IMR-90 (cell line): ENCODE results near the gene NPSR1. TPM values are rescaled to one million over a fixed set of nuclear protein-coding genes. Genes with fewer than 3 reads are reported as not detected.
"Not testable (repeated sequence)": the region's sequence is repeated elsewhere in the genome, so short reads cannot be mapped to it uniquely, and the experiment has no call there.

Experiments
- ATAC-seq: fragments of 200-7000 bp; cut with Tn5 transposase; 2 replicates; pipeline ENCODE4 v1.9.1; 2020; ENCODE audit warnings: low read depth, mild to moderate bottlenecking, moderate library complexity
- BruUV-seq: library from RNA; stranded (reverse); fragments of 400-500 nt; replicated peaks from 2 replicates; lab custom pipeline; 2021; lab: Mats Ljungman, UMichigan
- CTCF ChIA-PET: fragments of 300-600 bp; formaldehyde crosslinking; extraction: SDS; loops from one replicate; lab custom pipeline; 2021; ENCODE audit warnings: antibody characterized with exemption; lab: Yijun Ruan, JAX
- POLR2A ChIA-PET: fragments of 300-600 bp; sonication (Branson Sonifier 250); formaldehyde crosslinking; loops from one replicate; lab custom pipeline; 2022; ENCODE audit warnings: antibody characterized with exemption; ENCODE audit not compliant: unreplicated experiment; lab: Charles Lee
- DNase-seq: peaks from one replicate; pipeline ENCODE4 v3.0.0; 2013
- H2AFZ ChIP-seq: replicated peaks from 2 replicates; pipeline ENCODE3; 2013; ENCODE audit warnings: low read length, mild to moderate bottlenecking; ENCODE audit not compliant: poor library complexity
- H2AK5ac ChIP-seq: 2 replicates; pipeline ENCODE4 v1.6.1; 2013; ENCODE audit warnings: low read depth, low read length, inconsistent platforms
- H2AK9ac ChIP-seq: replicated peaks from 2 replicates; pipeline ENCODE3; 2013; ENCODE audit warnings: mild to moderate bottlenecking, low read depth, low read length, moderate library complexity; ENCODE audit not compliant: poor library complexity
- H2BK120ac ChIP-seq: 2 replicates; pipeline ENCODE4 v1.6.1; 2013; ENCODE audit warnings: low read depth, low read length, inconsistent platforms
- H2BK15ac ChIP-seq: 3 replicates; pipeline ENCODE4 v1.6.1; 2013; ENCODE audit warnings: low read depth, low read length, inconsistent platforms
- H2BK20ac ChIP-seq: 2 replicates; pipeline ENCODE4 v1.6.1; 2013; ENCODE audit warnings: low read depth, mild to moderate bottlenecking, inconsistent platforms, low read length, moderate library complexity
- H2BK5ac ChIP-seq: 2 replicates; pipeline ENCODE4 v1.6.1; 2013; ENCODE audit warnings: mild to moderate bottlenecking, low read depth, low read length, inconsistent platforms; ENCODE audit not compliant: poor library complexity, severe bottlenecking
- H3K14ac ChIP-seq: replicated peaks from 2 replicates; pipeline ENCODE4 v1.6.1; 2013; ENCODE audit warnings: low read depth, low read length, inconsistent platforms
- H3K18ac ChIP-seq: 2 replicates; pipeline ENCODE4 v1.6.1; 2013; ENCODE audit warnings: low read depth, low read length, control low read depth
- H3K23ac ChIP-seq: 2 replicates; pipeline ENCODE4 v1.6.1; 2013; ENCODE audit warnings: low read depth, low read length, inconsistent platforms
- H3K27ac ChIP-seq: 2 replicates; pipeline ENCODE4 v1.5.1; 2013; ENCODE audit warnings: mild to moderate bottlenecking, control low read depth, low read length; ENCODE audit not compliant: insufficient read depth
- H3K27me3 ChIP-seq: 2 replicates; pipeline ENCODE4 v1.6.1; 2013; ENCODE audit warnings: low read length; ENCODE audit not compliant: control insufficient read depth, insufficient read depth
- H3K36me3 ChIP-seq: 2 replicates; pipeline ENCODE4 v1.6.1; 2013; ENCODE audit warnings: low read length, mixed read lengths; ENCODE audit not compliant: control insufficient read depth, insufficient read depth
- H3K4ac ChIP-seq: 2 replicates; pipeline ENCODE4 v1.6.1; 2013; ENCODE audit warnings: low read depth, low read length, inconsistent platforms
- H3K4me1 ChIP-seq: 2 replicates; pipeline ENCODE4 v1.6.1; 2013; ENCODE audit warnings: low read length, mixed read lengths; ENCODE audit not compliant: control insufficient read depth, insufficient read depth
- H3K4me2 ChIP-seq: 2 replicates; pipeline ENCODE4 v1.6.1; 2013; ENCODE audit warnings: low read depth, mild to moderate bottlenecking, control low read depth, low read length, moderate library complexity
- H3K4me3 ChIP-seq: 2 replicates; pipeline ENCODE4 v1.5.1; 2013; ENCODE audit warnings: low read depth, mild to moderate bottlenecking, control low read depth, low read length, moderate library complexity; ENCODE audit not compliant: insufficient read depth
- H3K56ac ChIP-seq: 2 replicates; pipeline ENCODE4 v1.6.1; 2013; ENCODE audit warnings: low read length, inconsistent platforms; ENCODE audit not compliant: insufficient read depth; ENCODE audit errors: extremely low read depth
- H3K79me1 ChIP-seq, 2 experiments: 2 replicates each; pipeline ENCODE4 v1.6.1; 2013; ENCODE audit warnings: low read length in 2 of 2, inconsistent platforms in 1 of 2, low read depth in 1 of 2
- H3K9ac ChIP-seq: 2 replicates; pipeline ENCODE4 v1.6.1; 2013; ENCODE audit warnings: low read depth, low read length, control low read depth
- H3K9me1 ChIP-seq: 2 replicates; pipeline ENCODE4 v1.6.1; 2013; ENCODE audit warnings: low read length, inconsistent platforms; ENCODE audit not compliant: insufficient read depth
- H3K9me3 ChIP-seq: 2 replicates; pipeline ENCODE4 v1.6.1; 2013; ENCODE audit warnings: low read length; ENCODE audit not compliant: control insufficient read depth, insufficient read depth
- H4K20me1 ChIP-seq: 2 replicates; pipeline ENCODE4 v1.6.1; 2013; ENCODE audit warnings: low read length, inconsistent platforms; ENCODE audit not compliant: insufficient read depth
- H4K5ac ChIP-seq: 2 replicates; pipeline ENCODE4 v1.6.1; 2013; ENCODE audit warnings: mild to moderate bottlenecking, low read depth, low read length, control low read depth
- H4K8ac ChIP-seq, 2 experiments: 2 replicates each; pipeline ENCODE4 v1.6.1; 2013; ENCODE audit warnings: low read depth in 2 of 2, low read length in 2 of 2, control low read depth in 1 of 2, inconsistent platforms in 1 of 2
- H4K91ac ChIP-seq: 2 replicates; pipeline ENCODE4 v1.6.1; 2013; ENCODE audit warnings: low read depth, low read length, inconsistent platforms; ENCODE audit not compliant: insufficient read depth
- whole genome bisulfite sequencing, 2 experiments: methylation state at CpG; one replicate each; pipeline versions ENCODE4 v1.1.5 to v1.1.7; 2013; ENCODE audit warnings: missing lambda C conversion rate in 2 of 2; ENCODE audit not compliant: insufficient read length in 1 of 2; ENCODE audit errors: extremely low coverage in 2 of 2; 5-methylcytosine and 5-hydroxymethylcytosine counted together
- dilution Hi-C: fragments of 300-500 bp; cut with HindIII; formaldehyde crosslinking; loops from one replicate; pipeline ENCODE4 v1.14.3; 2018; ENCODE audit warnings: low sequenced_read_pairs; ENCODE audit not compliant: unreplicated experiment
- in situ Hi-C: fragments of 300-500 bp; cut with MboI; formaldehyde crosslinking; loops from 3 replicates; pipeline ENCODE4 v1.14.3; 2019; ENCODE audit warnings: low sequenced_read_pairs, inconsistent platforms, mixed read lengths
- intact Hi-C: fragments of 100-400 bp; cut with micrococcal nuclease; formaldehyde crosslinking; loops from 2 replicates; pipeline ENCODE4 v1.10.0; 2022
- polyA plus RNA-seq, 3 experiments: library from polyadenylated mRNA; depleted of rRNA; stranded (reverse); fragments of >200 nt; gene quantifications; 2 replicates each; pipeline ENCODE4 v1.2.3, GENCODE V29; 2012; ENCODE audit warnings: low replicate concordance in 1 of 3
- total RNA-seq: library from RNA; depleted of rRNA; stranded (reverse); fragments of >200 nt; gene quantifications from 2 replicates; pipeline ENCODE4 v1.2.3, GENCODE V29; 2012

The NPSR1 gene
- total and polyA plus RNA-seq, 2 of the 4 experiments (the other 2 are of a cell fraction) = not detected

GRCh38 chr7:34858444-34858843 is 200.4 kb downstream of the NPSR1 start:
- H2BK20ac ChIP-seq, H2BK120ac ChIP-seq, H3K9me1 ChIP-seq, H4K8ac ChIP-seq, H3K79me1 ChIP-seq, H3K56ac ChIP-seq, H3K36me3 ChIP-seq, H4K5ac ChIP-seq, H3K4me1 ChIP-seq, ATAC-seq, in situ Hi-C loops, H3K4ac ChIP-seq, H4K91ac ChIP-seq, H3K18ac ChIP-seq, H3K27ac ChIP-seq, H2AK5ac ChIP-seq, DNase-seq, POLR2A ChIA-PET, H3K27me3 ChIP-seq, BruUV-seq, H3K4me2 ChIP-seq, CTCF ChIA-PET, H3K4me3 ChIP-seq, H2BK15ac ChIP-seq, H3K14ac ChIP-seq, dilution Hi-C loops, H4K20me1 ChIP-seq, H2AFZ ChIP-seq, H2AK9ac ChIP-seq, H3K9ac ChIP-seq, H3K9me3 ChIP-seq, intact Hi-C loops, H2BK5ac ChIP-seq, H3K23ac ChIP-seq: not testable (repeated sequence)
- WGBS, 2 experiments = no CpG with 5 or more reads among the region's 2 CpGs

- H3K4me2 ChIP-seq, H3K9me3 ChIP-seq, ATAC-seq, H3K4ac ChIP-seq, intact Hi-C loops, H2BK15ac ChIP-seq, BruUV-seq, H2BK20ac ChIP-seq, H4K91ac ChIP-seq, H3K56ac ChIP-seq, H3K4me3 ChIP-seq, in situ Hi-C loops, H2BK5ac ChIP-seq, H3K27me3 ChIP-seq, H3K14ac ChIP-seq, H3K23ac ChIP-seq, H4K8ac ChIP-seq, H3K36me3 ChIP-seq, H3K27ac ChIP-seq, H2BK120ac ChIP-seq, H3K4me1 ChIP-seq, CTCF ChIA-PET, DNase-seq, H4K5ac ChIP-seq, H3K9ac ChIP-seq, H2AK5ac ChIP-seq, H4K20me1 ChIP-seq, H3K9me1 ChIP-seq, dilution Hi-C loops, H3K18ac ChIP-seq, POLR2A ChIA-PET, H2AK9ac ChIP-seq, H2AFZ ChIP-seq, H3K79me1 ChIP-seq: not testable (repeated sequence)
- no CpG with 5 or more reads among the region's 1 CpG for WGBS, 2 experiments
Observed at GRCh38 chr7:34859281-34859680, 201.3 kb downstream of the NPSR1 start.
